HG02840 (cell line): ENCODE measurements around the gene KLHL5.

ENCODE experiments used
- ATAC-seq: cut with Tn5 transposase; IDR thresholded peaks from one replicate; pipeline ENCODE4 v1.9.1; 2021; ENCODE audit warnings: mild to moderate bottlenecking, moderate library complexity, moderate number of reproducible peaks; ENCODE audit not compliant: unreplicated experiment, low FRiP score

The KLHL5 gene

GRCh38 chr4:39043058-39043860 is 18.8 kb upstream of the KLHL5 start:
- no peak for ATAC-seq

- ATAC-seq, result no peak
Observed at GRCh38 chr4:39043861-39044363, 18.1 kb upstream of the KLHL5 start.

DNA sequence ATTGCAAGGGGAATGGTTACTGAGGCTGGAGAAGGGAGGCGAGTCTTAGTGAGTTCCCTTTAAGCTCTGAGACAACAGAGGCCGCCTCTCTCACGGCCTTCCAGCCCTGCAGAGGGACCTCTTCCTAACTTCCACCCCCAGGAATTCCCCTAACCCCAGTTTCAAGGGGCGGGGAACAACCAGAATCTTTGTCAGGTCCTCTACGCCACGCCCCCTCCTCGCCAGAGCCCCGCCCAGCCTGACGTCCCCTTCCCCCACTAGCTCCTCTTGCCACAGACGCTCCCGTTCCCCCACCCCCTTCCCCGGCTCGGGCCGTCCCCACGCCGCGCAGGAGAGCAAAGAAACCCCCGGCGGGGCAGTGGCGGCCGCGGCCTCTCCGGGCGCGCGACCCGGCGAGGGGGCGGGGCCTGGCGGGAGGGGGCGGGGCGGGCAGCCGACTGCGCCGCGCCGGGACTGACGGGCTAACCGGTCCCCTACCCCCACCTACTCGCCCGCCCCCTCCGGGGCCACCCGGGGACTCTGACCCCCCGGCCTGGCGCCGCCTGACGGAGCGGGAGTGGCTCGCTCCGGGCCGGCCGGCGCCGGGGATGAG is 17.6 kb upstream of the KLHL5 start:
- ATAC-seq, result peak; percentile 69

- ATAC-seq, result peak; percentile 20
Observed at GRCh38 chr4:39044956-39045826, 16.8 kb upstream of the KLHL5 start.

GRCh38 chr4:39045827-39046221 is 16.2 kb upstream of the KLHL5 start:
- no peak for ATAC-seq

DNA sequence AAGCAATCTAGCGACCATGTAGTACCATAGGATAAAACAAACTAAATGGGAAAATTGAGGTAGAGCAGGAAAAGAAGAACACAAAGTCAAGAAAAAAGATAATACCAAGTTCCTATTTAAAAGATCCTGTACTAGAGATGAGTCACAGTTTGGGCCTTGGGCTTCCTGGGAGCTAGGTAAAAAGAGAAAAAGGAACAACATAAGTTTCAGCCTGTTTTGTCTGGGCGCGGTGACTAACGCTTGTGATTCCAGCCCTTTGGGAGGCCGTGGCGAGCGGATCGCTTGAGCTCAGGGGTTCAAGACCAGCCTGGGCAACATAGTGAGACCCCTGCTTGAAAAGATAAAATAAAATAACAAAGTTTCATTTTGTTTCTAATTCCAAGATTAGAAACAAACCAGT is 15.8 kb upstream of the KLHL5 start:
- no peak for ATAC-seq

DNA sequence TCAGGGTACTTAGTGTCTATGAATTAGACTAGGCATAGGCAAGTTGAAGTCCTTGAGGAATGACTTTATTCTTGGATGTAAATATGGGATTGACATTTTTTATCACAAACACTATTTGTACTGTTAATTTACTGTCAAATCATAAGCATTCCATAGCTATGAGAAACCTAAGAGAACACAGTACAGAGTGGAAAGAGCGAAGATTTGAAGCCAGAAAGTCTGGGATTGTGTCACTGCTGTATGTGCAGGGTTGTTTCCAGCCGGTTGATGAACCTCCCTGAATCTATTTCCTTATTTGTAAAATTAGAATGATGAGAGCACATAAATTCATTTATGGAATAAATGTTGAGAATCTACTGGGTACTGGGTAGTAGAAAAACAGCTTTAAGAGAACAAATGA is 14.4 kb upstream of the KLHL5 start:
- ATAC-seq, result no peak

DNA sequence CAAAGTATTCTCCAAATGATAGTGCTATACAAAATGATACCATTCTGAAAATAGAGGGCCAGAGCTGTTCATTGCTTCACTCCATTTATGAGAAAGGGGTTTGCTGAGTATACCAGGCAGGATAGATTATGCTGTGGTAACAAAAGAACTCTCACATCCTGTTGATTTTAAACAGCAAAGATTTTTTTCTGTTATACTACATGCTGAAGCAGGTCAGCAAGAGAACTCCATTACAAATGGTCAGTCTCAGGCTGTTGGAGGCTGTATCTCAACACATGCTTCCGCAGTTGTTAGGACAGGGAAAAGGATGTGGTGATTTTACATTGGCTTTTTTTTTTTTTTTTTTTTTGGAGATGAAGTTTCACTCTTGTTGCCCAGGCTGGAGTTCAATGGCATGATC is 13.7 kb upstream of the KLHL5 start:
- ATAC-seq, result no peak

- ATAC-seq, result no peak
Observed at GRCh38 chr4:39050590-39050989, 11.4 kb upstream of the KLHL5 start.

- no peak for ATAC-seq
Observed at GRCh38 chr4:39051492-39051891, 10.5 kb upstream of the KLHL5 start.

DNA sequence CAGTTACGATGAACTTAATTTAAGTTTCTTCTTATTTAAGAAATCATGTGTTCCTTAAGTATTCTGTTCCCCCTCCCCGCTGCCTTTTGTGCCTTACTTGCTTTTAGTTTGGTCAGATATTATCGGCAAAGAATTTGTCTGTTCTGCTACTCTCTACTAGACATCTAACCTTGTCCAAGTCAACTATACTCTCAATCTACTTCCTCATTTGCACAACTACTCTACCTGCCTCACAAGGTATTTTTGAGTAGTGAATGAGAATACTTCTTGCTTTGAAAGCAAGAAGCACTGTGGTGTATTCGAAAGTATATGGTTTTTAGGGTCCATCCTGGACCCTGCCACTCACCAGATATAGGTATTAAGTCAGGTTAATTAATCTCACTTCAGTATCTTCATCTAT is 8.0 kb upstream of the KLHL5 start:
- ATAC-seq, result no peak

- ATAC-seq, result no peak
Observed at GRCh38 chr4:39054497-39054896, 7.5 kb upstream of the KLHL5 start.

DNA sequence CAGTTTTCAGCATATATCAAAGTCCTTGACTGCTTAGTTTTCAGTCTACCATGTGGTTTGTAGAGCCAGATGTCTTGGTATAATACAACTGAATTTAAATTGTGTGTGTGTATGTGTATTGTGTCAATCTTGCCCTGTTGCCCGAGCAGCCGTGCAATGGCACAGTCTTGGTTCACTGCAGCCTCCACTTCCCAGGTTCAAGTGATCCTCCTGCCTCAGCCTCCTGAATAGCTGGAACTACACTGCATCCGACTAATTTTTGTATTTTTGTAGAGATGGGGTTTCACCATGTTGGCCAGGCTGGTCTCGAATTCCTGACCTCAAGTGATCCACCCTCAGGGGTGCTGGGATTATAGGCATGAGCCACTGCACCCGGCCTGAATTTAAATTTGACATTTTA is 6.0 kb upstream of the KLHL5 start:
- ATAC-seq, result no peak

- ATAC-seq, result no peak
Observed at GRCh38 chr4:39061457-39061856, 575 bp upstream of the KLHL5 start.

DNA sequence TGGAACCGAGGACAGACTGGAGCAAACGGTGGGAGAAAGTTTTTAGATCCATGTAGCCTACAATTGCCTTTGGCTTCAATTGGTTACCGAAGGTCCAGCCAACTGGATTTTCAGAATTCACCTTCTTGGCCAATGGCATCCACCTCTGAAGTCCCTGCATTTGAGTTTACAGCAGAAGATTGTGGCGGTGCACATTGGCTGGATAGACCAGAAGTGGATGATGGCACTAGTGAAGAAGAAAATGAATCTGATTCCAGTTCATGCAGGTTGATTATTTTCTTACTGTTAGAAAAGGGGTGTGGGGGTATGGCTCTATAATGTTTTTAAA is 702 bp downstream of the KLHL5 start:
- ATAC-seq, result no peak

DNA sequence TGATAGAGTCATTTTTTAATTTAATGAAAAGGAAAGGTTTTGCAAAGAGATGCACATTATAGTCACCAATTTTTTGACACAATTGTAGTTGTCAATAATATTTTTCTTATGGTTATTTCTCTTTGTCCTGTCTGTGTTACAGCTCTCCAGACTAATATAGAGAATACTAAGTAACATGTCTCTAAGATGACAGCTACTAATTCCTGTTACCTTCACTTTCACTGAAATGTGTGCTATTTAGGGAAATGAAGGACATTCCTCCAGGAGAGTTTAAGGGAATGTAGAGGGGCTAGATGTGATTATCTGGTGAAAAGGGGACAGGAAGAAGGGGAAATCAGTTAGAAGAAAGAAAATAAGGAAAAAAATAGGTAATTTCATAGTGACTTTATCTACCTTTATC is 1.4 kb downstream of the KLHL5 start:
- ATAC-seq, result no peak

DNA sequence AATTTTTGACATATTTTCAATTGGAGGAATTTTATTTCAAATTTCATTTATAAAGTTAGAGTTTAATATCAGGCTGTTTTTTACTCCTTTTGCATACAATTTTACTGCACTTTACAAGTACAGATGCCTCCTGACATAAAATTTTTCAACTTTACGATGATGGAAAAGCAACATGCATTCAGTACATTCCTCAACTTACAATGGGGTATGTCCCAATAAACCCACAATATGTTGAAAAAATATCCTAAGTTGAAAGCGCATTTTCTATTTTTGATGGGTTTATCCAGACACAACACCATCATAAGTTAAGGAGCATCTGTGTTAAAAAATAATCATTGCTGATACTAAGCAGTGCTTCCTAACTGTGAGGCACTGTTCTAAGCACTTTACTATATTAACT is 4.3 kb downstream of the KLHL5 start:
- ATAC-seq, result no peak

DNA sequence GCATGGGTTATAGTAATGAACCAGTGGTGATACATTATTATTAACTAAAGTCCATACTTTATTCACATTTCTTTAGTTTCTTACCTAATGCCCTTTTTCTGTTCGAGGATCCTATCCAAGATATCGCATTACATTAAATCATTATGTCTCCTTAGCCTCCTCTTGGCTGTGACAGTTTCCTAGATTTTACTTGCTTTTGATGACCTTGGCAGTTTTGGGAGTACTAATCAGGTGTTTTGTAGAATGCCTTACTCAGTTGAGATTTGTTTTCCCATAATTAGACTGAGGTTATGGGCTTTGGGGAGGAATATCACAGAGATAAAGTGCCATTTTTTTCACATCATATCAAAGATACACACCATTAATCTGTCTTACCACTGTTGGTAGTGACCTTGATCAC is 5.0 kb downstream of the KLHL5 start:
- no peak for ATAC-seq

DNA sequence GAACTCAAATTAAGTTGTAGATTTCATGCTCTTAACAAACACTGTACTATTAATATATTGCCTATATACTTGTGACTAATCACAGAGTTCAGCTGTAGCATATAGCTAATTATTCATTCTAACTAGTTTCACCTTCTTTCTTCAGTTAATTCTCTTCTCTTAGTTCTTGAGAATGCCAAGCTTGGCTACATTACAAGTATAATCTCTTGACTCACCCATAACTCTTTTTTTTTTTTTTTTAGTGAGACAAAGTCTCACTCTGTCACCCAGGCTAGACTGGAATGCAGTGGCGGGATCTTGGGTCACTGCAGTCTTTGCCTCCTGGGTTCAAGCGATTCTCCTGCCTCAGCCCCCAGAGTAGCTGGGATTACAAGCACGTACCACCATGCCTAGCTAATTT is 5.4 kb downstream of the KLHL5 start:
- no peak for ATAC-seq

GRCh38 chr4:39068907-39069306 is 6.9 kb downstream of the KLHL5 start:
- ATAC-seq, result no peak

GRCh38 chr4:39078829-39079228 is 16.8 kb downstream of the KLHL5 start:
- ATAC-seq, result no peak
